HepG2 (cell line): ENCODE data around the gene MRPS25. TPM values are rescaled to one million over a fixed set of nuclear protein-coding genes. Genes with fewer than 3 reads are reported as not detected.

Experiments used
- CSRNP1 ChIP-seq: sonication (generic); formaldehyde crosslinking; IDR thresholded peaks from 2 replicates; pipeline ENCODE4 v1.8.1; 2023; ENCODE audit warnings: mild to moderate bottlenecking, missing genetic modification reagents
- EZH2 ChIP-seq: conservative IDR thresholded peaks from 2 replicates; pipeline ENCODE4 v1.6.1; 2012; ENCODE audit warnings: mild to moderate bottlenecking, low read depth, low read length, moderate library complexity
- IRF1 ChIP-seq: sonication (generic); formaldehyde crosslinking; IDR thresholded peaks from 2 replicates; pipeline ENCODE4 v1.4.0; 2020; ENCODE audit warnings: low read depth, mild to moderate bottlenecking, missing genetic modification reagents
- KMT2B ChIP-seq: IDR thresholded peaks from 2 replicates; pipeline ENCODE4 v1.6.1; 2016; ENCODE audit warnings: missing genetic modification reagents, missing compliant biosample characterization
- MIER3 ChIP-seq: IDR thresholded peaks from 2 replicates; pipeline ENCODE4 v1.6.1; 2016; ENCODE audit warnings: missing compliant biosample characterization, borderline replicate concordance
- ONECUT2 ChIP-seq: sonication (generic); formaldehyde crosslinking; IDR thresholded peaks from 2 replicates; pipeline ENCODE4 v1.4.0; 2020; ENCODE audit warnings: missing genetic modification reagents
- SCMH1 ChIP-seq: sonication (generic); formaldehyde crosslinking; IDR thresholded peaks from 2 replicates; pipeline ENCODE4 v1.9.0; 2021; ENCODE audit warnings: missing genetic modification reagents, mild to moderate bottlenecking, borderline replicate concordance
- SP2 ChIP-seq: sonication (generic); formaldehyde crosslinking; IDR thresholded peaks from 2 replicates; pipeline ENCODE4 v1.5.1; 2020; ENCODE audit warnings: mild to moderate bottlenecking, missing genetic modification reagents
- ZNF407 ChIP-seq: sonication (generic); formaldehyde crosslinking; IDR thresholded peaks from one replicate; pipeline ENCODE4 v1.5.1; 2020; ENCODE audit warnings: mild to moderate bottlenecking, missing genetic modification reagents; ENCODE audit errors: not compliant biosample characterization
- ZNF646 ChIP-seq: sonication (generic); formaldehyde crosslinking; IDR thresholded peaks from 2 replicates; pipeline ENCODE4 v1.9.0; 2021; ENCODE audit warnings: mild to moderate bottlenecking, missing genetic modification reagents
- polyA plus RNA-seq, 8 experiments: library from polyadenylated mRNA; depleted of rRNA in 3 of 8; stranded (reverse) in 7 of 8; unstranded in 1 of 8; fragments of >200 nt; fragmentation: Illumina TruSeq in 4 of 8; extraction: Trizol in 4 of 8; gene quantifications; 2 replicates each; pipeline versions ENCODE4 v1.2.1 to v1.2.3, GENCODE V29; 2011 to 2016; ENCODE audit warnings: low read depth in 4 of 8, missing spikeins in 1 of 8, mixed read lengths in 1 of 8; ENCODE audit not compliant: insufficient read depth in 1 of 8
- total RNA-seq, 5 experiments: library from RNA; depleted of rRNA; stranded (reverse); fragments of >200 nt; fragmentation: Illumina TruSeq; extraction: Trizol; gene quantifications; 2 replicates each; pipeline ENCODE4 v1.2.3, GENCODE V29; 2016; ENCODE audit warnings: low read depth in 1 of 5

Gene MRPS25
- total and polyA plus RNA-seq, 2 of the 13 experiments (the other 11 are each of a cell fraction or from before 2014, with no cell fraction given): 60.1 to 74.3 TPM

GRCh38 chr3:15107075-15107947, 42.2 kb upstream of the MRPS25 start (continued):
- TF ChIP-seq ZNF646 (CRISPR knock-in tag) (no peak), IRF1 (CRISPR knock-in tag) (no peak), SP2 (CRISPR knock-in tag) (0 out of 2 replicates have a peak, but pooled peaks have one; percentile 16), EZH2 (no peak), ZNF407 (no peak), CSRNP1 (CRISPR knock-in tag) (no peak; the same call in 1 of the 2 replicates), KMT2B (CRISPR knock-in tag) (no peak), SCMH1 (CRISPR knock-in tag) (no peak), MIER3 (CRISPR knock-in tag) (no peak), ONECUT2 (CRISPR knock-in tag) (no peak)
